SHP77 treated with DMSO at 0.1 percent for 48 hours (cell line): ENCODE results near the gene CSMD2.

Source experiments
- DNase-seq: peaks from one replicate; lab custom pipeline; 2025; lab: John Stamatoyannopoulos, UW

CSMD2 gene

DNA sequence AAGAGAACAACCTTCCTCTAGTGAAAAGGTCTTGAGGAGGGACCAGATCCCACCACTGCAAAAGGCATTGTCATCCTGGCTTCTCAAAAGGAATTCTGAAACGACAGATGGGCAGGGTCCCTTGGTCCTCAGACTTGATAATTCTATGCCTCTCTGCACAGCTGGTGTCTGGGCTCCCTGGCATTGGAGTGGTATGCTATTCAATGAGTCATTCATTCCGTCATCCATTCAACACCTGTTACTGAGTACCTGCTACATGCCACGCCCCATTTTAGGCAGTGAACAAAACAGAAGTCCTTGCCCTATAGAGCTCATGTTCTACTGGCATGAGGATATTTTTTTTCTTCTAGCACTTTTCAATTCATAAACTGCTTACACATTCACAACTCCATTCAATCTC lies 347.0 kb downstream of the CSMD2 start:
- DNase-seq = no peak

DNA sequence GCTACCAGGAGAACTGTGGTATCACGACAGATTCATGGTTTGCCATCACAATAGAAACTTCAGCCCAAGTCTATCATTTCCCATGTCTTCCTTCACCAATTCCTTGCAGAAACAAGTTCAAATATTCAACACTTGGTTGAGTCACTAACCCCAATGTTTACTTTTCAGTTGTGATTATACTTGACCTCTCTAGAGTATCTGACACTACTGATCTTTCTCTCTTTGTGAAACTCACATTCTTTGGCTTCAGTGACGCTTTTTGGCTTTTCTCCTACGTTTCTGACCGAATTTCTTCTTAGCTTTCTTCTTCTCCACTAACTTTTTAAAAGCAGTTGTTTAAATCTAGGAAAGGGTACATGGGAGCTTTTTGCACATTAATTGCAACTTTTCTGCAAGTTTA lies 350.0 kb downstream of the CSMD2 start:
- no peak for DNase-seq

DNA sequence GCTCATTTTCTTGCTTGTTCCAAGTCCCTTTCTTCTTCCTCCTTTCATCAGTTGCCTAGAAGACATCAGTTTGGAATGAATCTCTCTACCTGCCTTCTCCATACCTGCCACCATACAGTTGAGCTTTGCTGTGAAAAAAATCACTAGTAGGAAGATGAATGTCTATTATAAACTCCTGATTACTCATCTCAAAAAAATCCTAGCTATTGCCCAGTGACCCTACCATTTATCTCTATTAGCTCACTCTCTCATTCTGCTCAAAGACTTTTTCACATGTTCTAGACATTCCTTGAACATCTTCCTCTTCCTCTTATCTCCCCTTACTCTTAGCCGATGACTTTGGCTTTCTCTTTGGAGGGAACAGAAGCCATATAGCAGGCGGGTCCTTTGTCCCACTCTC lies 350.9 kb downstream of the CSMD2 start:
- DNase-seq = no peak

DNA sequence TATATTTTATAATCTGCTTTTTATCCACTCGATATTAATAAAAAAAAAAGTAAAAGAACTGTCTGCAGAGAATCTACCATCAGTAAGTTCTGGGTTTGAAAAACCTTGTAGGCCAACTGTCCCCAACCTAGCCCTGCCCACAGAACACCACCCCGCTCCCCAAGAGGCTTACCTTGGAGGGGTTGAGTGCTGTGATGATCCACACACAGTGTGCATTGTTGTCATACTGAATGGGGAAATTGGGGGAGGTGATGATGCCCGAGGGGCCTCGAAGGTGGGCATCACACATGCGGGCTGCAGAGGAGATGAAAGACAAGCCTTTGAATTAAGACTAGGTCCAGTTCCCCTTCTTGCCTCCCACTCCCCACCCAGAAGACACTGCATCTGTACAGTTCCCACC lies 354.5 kb downstream of the CSMD2 start:
- DNase-seq = no peak

DNA sequence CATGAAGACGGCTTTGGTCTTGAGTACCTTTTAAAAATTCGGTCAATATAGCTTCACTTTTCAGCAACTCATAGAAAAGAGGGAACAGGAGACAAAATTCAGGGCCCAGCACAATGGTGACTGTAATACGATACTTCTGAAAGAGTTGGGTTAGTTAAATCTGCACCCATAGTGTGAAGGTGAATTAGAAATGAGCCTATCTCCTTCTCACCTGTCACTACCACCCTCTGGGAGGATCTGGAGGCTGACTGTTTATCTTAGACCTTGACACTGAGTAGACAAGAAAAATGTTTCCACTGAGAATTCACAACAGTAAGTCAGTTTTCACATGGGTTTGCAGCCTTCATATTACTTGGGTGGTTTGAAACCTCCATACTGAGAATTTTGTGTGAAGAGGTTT lies 359.0 kb downstream of the CSMD2 start:
- no peak for DNase-seq

DNA sequence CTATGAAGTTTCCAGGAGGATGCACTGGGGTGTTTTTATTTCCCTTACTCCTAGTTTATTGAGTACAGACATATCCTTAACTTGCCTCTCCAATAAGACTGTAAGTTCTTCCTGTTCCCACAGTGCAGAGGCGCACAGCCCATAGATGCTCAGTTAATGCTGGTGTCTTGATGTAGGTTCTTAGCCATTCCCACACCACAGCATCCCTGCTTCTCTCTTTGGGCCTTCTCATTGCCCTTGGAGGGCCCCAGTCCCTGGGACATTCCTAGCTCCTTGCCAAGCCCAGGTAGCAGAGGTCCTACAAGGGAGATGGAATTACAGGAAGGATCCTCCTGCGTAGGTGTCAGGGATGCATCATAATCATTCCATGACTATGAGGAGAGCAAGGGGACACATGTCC lies 362.8 kb downstream of the CSMD2 start:
- DNase-seq = no peak

DNA sequence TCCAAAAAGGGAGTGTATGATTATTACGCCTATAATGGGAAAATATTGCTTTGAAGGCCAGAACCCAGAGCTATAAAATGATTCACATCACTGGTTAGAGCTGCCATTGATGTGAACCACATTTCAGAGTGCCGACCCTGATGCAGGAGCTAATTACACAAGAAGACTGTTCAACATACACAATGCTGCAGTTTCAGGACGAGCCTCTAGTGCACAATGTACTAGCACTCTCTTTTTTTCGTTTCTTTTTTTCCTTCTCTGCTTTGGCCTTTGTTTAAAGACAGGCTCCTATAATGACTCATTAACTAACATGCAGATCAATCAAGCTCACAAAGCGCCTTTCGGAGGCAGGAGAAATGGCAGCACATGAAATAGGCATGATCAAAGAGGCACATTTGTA lies 367.2 kb downstream of the CSMD2 start:
- no peak for DNase-seq

DNA sequence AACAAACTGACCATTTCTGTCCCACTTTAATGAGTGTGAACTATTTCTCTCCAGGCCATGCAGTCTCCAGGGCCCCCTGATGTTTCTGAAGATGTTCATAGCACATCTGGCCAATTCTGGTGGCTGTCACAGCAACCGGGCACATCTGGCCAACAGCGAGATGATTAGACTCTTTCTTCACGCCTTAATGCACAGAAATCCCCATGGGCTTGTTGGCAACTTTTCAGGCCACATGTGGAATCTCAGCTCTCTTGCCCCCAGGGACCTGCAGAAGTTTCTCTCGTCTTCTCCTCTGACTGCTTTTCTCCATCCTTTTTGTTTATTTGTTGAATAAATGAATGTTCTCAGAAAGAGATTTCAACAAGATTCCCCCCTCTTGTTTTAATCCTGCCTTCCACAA lies 372.4 kb downstream of the CSMD2 start:
- no peak for DNase-seq

DNA sequence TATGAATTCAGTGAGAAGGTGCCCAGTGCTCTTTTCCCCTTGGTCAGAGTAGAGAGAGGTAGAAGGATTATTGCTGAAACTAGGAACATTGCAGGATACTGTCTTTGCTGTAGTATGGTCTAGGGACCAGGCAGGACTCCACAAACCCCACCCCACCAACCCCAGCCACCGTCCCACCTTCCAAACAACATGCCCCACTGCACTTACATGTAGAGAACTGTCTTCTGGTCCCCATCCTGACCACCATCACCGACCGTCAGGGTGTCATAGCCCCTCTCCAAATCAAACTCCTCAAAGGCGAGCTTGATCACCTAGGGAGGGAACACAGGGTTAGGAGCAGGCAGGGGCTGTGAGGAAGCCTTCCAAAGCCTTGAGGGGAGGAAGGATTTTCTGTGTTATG lies 372.8 kb downstream of the CSMD2 start:
- DNase-seq = no peak

DNA sequence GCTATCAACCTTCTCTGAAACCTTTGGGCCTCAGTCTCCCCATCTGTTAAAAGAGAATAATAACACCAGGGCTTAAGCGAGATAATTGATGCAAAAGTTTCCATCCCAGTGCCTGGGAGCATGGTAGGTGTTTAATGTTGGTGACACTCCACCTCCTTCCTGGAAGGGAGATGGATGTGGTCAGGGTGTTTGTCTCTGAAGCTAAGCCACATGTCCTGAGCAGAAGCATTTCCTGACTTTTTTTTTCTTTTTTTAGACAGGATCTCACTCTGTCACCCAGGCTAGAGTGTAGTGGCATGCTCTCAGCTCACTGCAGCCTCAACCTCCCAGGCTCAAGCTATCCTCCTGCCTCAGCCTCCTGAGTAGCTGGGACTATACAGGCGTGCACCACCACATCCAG lies 373.8 kb downstream of the CSMD2 start:
- DNase-seq = no peak

DNA sequence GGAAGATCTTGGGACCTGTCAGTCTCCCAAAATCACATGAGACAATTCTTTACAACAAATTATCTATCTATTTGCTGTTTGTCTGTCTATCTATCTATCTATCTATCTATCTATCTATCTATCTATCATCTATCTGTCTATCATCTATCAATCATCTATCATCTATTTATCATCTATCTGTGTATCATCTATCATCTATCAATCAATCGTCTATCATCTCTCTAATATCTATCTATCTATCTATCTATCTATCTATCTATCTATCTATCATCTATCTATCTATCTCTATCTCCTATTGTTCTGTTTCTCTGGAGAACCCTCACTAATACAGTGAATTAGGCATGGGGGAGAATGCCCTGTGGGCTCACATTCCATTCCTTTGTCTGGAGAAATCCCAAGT lies 374.5 kb downstream of the CSMD2 start:
- no peak for DNase-seq

DNA sequence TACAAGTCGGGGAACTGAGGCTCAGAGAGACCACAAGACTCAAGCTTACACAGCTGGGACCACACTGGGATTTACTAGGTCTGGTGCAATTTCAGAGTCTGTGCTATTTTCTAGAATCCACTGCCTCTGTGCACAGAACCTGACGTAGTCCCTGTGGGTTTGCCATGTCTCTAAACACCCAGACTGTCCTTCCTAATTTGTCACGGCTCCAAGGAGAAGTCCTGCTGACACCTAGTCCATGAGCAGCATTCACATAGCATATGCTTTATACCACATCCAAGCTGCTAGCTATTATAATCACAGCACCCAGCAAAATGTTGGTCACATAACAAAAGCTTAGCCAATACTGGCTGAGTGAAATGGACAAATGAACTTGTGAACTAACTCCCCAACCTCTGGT lies 380.2 kb downstream of the CSMD2 start:
- no peak for DNase-seq

DNA sequence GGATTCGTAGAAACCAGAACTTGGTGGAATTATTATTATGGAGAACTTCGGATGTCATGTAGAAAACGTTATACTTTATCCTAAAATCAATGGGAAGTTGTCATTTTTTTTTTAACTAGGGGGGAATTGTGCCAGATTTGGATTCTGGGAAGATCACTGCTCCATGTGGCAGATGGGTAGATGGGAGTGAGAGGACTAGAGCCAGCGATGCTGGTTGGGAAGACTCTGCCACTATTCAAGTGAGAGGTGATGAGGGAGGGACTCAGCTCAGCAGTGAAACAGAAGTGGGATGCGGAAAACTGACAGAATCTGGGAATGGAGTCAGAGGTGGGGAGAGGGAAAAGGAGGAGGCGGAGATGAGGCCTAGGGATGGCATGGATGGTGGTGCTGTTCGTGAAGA lies 382.3 kb downstream of the CSMD2 start:
- DNase-seq = no peak

DNA sequence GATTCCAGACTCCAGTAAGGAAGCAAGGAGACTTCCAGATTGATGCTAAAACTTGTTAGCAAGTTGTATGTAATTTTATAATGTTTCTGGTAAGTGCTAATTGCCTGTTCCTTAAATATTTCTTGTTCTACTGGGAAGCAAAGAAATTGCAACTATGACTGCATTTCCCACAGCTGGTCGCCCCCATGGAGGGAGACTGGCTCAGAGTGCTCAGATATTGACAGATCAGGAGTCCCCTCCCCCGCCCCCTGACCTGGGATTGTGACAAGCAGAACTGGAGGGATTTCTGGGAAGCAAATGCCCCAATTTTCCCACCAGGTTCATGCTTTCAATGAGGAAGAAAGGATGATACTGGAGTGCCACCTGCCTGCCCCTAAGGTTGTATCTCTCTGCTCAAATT lies 383.4 kb downstream of the CSMD2 start:
- DNase-seq = no peak

DNA sequence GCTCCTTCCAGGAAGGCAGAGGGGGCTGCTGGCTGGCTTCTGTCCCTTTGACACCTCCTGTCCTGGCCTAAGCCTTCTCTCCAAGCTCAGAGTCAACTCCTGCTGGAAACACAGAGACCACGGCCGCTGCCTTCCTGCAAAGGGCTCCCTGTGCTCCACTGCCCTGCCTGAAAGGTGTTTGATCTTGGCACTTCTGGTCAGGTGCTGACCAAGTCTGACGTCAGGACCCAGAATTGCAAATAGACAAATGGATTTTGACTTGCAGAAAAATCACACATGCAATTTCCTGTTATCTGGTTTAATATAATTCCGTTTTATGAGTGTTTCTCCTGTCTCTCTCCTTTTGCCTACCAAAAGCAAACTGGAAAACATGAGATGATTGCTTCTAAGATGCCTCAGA lies 387.7 kb downstream of the CSMD2 start:
- no peak for DNase-seq

DNA sequence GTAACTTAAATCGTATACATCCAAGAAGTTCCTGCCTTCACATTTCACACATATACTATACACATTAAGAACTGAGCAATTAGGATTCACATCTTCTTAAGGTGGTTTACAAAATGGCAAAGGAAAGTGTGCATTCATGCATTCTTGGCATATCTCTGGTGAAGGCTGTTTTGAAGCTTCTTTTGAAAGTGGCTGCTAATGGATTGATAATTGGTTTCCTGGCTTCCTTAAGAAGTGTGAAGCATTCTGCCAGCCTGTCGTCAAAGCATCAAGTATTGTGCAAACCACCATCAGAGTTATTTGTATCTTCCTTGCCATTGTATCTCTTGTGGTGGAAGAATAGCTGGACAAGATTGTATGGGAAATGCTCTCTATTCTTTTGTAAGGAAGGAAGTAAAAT lies 396.2 kb downstream of the CSMD2 start:
- DNase-seq = no peak

DNA sequence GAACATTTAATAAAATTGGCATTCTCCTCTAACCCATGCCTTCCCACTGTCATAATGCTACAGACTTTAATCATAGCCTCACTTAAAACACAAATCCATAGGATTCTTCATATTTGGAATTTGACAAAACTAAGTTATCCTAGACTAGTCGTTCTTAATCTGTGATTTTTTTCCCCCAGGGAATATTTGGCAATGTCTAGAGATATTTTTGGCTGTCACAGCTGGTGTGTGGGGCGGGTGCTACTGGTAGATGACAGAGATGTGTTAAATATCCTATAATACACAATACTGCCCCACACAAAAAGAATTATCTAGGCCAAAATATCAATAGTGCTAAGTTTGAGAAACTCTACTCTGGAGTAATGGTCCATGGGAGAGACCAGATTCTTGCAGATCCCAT lies 396.9 kb downstream of the CSMD2 start:
- DNase-seq = no peak

DNA sequence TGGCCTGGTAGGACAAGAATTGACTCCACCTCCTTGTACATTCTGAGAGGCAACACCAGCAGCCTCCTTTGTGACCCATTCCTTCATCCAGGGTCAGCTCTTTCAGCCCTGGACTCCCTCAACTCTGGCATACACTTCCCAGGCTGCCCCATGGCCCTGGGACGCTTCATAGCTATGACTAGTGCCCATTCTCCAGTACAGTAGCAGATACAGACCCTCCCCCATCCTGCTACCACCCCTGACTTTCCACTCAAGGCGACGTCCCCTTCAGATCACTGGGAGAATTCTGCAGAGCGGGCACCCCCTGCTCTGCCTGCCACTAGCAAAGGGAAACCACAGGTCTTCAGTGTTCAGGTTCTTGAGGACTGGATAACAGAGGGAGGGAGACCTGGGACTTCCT lies 400.9 kb downstream of the CSMD2 start:
- DNase-seq = no peak

DNA sequence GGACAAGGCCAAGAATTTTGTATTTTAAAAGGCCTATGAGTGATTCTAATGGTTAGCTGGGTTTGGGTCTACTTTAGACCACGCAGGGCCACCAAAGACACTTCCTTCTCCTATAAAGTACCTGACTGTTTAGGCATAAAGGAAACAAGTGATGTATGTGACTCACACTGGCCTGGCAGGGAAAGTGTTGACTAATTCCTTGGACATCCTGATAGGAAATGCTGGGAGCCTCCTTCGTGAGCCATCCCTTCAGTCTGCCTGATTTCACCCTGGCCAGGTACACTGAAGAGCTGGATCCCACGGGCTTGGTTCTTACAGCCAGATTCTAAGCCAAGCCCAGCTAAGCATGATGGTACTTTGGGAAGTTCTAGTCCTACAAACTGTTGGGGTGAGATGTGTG lies 401.6 kb downstream of the CSMD2 start:
- no peak for DNase-seq

DNA sequence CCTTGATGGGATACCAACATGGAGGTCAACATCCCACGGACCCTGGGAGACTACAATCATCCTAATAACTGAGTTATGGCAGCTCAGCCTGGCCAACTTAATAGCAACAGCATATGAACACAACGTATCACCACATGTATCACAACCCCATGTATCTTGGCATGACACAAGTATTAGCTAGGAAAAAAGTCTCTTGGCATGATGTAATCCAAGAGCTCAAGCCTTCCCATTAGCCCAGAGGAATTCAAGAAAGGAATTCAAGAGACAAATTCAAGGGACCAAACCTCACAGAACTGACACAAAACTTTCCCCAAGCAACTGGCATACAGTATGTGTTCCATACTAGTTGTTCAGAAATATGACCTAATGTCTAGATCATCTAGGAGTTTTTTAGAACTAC lies 402.1 kb downstream of the CSMD2 start:
- no peak for DNase-seq

DNA sequence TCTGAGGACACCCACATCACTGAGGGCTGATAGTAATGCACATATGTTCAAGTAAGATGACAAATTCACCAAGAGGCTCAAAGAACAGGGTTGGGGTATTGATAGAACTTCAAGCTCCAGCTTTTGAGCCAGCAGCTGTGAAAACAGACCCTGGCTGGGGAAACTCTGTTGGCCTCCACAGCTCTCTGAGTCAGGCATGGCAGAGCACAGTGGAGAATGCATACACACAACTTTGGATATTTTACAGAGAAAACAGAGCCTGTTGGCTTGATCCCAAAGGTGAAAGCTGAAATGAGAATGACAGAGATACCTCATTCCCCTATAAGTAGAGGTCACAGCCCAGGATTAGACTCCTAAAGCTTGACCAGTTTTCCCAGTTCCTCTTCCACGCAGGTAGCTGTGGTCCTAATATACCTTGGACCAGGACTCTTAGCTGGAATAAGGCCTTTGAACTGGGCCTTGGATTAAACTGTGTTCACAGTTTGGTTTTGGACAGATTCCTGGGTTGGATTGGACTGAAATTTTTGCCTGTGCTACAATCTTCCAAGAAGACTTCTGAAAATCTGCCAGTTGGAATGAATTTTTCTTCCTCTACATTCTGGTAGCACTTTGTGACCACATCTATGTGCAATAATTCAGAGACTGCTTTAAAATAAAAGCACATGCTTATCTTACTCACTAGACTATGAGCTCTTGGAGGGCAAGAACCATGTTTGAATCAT lies 402.8 kb downstream of the CSMD2 start:
- DNase-seq = no peak

DNA sequence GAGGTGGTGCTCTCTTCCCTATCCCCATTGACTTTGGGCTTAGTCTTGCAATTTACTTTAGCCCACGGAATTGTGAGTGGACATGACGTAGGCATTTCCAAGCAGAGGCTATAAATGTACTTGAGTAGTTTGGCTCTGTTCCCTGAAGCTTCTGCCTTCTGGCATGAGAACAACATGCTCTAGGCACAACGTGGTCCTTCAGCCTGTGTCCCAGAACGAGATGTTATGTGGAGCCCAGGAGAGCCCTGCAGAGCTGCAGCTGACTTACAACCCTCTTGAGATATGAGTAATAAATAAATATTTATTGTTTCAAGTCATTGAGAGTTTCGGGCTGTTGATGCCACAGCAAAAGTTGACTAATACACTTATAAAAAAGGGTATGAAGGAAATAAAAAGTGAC lies 406.3 kb downstream of the CSMD2 start:
- no peak for DNase-seq

DNA sequence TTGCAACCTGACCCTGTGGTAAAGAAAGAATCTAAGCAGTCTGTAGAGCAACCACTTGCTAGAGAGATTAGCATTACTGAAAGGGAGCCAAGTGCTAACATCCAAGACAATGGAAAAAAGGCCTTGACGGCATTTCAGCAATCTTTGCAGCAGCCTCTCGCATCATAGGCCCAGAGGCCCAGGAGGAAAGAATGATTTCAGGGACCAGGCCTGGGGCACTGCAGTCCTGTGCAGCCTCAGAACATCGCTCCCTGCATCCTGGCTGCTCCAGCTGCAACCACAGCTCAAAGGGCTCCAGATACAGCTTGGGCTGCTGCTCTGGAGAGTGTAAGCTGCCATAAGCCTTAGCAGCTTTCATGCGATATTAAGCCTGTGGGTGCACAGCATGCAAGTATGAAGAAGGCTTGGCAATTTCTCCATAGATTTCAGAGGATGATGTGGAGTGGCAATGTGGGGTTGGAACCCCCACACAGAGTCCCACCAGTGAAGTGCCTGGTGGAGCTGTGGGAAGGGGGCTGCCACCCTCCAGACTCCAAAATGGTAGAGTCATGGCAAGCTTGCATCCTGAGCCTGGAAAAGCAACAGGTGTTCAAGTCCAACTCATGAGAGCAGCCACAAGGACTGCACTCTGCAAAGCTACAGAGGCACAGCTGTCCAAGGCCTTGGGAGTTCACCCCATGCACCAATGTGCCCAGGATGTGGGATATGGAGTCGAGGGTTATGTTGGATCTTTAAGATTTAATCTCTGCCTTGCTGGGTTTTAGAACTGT lies 411.8 kb downstream of the CSMD2 start:
- DNase-seq = no peak

DNA sequence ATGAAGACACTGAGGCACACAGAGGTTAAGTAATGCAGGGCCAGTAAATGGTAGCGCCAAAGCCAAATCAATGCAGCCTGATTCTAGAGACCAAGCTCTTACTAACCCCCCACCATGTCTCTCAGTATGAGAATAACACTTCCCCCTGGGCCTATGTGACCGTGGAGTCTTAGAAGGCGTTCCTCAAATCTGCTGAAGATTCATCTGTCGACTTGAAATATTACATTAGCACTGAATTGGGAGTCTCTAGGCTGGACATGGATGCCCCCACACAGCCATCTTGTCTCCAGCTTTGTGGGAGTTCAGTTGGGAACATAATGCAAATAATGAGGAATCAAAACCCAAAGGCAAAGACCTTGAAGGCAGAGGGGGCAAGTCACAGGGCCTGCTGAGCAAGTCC lies 419.1 kb downstream of the CSMD2 start:
- no peak for DNase-seq
